Fibroblast of the aortic adventitia (primary cell): ENCODE results near the gene MKNK2. TPM values are rescaled to one million over a fixed set of nuclear protein-coding genes. Genes with fewer than 3 reads are reported as not detected.

Experiments
- DNase-seq: peaks from one replicate; pipeline ENCODE4 v3.0.0-alpha.2; 2010; ENCODE audit warnings: low read depth
- H3K4me3 ChIP-seq: 2 replicates; pipeline ENCODE4 v1.5.1; 2011; ENCODE audit warnings: low read depth, mild to moderate bottlenecking, control low read depth, low read length, moderate library complexity
- total RNA-seq: library from RNA; depleted of rRNA; stranded (reverse); fragments of >200 nt; gene quantifications from 2 replicates; pipeline ENCODE4 v1.2.3, GENCODE V29; 2012; ENCODE audit warnings: low replicate concordance
- TF ChIP-seq, protein P1 (sequence below): IDR thresholded peaks from 2 replicates; pipeline ENCODE4 v1.5.1; 2011; ENCODE audit warnings: mild to moderate bottlenecking, low read length, control low read depth, inconsistent platforms; ENCODE audit not compliant: insufficient read depth

MKNK2 gene
- total RNA-seq, 1 donor = 84.3 TPM

DNA sequence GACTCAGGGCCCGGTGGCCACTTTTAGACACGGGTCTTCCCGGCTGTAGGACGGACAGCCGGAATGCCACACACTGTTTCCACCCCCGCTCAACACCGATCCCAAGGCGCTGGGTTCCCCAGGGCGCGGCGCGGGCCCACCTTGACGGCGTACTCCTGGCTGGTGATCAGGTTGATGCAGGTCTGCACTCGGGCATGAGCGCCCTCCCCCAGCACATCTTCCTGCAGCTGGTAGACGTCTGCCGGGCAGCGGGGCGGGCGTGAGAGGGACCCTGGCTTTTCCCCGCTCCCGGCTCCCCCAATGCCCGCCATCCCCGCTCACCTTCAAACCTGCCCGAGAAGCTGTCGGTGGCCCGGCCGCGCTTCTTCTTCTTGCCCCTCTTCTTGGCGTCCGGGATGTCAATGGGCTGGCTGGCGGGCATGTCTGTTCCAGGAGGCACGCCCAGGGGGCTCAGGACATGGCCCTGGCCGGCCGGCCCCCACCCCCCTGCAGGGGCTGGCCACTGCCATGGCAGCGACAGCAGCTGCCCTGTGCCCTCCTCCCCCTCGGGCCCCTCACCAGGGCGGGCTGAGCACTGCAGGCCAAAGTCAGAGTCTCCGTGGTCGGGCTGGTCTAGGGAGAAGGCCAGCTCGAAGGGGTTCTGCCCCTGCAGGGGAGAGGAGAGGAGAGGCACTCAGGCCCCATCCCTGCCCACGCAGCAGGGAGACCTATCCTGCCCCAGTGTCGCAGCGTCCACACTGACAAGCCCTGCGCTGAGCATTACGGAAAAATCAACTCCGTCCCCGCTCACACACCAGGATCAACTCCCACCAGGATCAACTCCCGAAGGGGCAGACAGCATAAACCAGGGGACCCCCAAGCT is 4.8 kb downstream of the MKNK2 start:
- TF ChIP-seq, protein P1, sequence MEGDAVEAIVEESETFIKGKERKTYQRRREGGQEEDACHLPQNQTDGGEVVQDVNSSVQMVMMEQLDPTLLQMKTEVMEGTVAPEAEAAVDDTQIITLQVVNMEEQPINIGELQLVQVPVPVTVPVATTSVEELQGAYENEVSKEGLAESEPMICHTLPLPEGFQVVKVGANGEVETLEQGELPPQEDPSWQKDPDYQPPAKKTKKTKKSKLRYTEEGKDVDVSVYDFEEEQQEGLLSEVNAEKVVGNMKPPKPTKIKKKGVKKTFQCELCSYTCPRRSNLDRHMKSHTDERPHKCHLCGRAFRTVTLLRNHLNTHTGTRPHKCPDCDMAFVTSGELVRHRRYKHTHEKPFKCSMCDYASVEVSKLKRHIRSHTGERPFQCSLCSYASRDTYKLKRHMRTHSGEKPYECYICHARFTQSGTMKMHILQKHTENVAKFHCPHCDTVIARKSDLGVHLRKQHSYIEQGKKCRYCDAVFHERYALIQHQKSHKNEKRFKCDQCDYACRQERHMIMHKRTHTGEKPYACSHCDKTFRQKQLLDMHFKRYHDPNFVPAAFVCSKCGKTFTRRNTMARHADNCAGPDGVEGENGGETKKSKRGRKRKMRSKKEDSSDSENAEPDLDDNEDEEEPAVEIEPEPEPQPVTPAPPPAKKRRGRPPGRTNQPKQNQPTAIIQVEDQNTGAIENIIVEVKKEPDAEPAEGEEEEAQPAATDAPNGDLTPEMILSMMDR = no peak
- no peak for DNase-seq
- no peak overlapping the region for H3K4me3 ChIP-seq

DNA sequence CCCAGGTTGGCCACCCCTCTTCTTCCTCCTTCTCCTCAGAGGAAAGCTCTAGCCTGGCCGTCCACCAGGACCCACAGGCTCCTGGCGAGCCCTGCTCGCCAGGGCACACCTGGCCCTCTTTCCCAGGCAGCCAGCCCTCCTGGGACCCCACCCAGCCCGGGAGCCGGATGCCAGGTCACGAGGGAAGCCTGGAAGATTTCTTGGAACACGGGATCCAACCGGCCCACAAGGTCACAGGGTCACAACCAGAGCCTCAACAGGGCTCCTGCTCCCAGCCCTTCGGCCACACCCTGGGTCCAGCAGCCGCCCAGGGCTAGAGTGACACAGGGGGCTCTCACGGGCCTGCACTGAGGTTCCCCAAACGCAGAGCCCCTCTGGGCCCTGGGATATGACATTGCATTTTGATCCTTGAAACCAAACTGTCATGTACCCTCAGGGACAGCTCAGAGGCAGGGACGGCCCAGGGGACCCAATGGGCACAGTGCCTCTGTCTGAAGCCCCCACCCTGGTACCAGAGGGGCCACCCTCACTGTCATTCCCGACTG is 5.5 kb downstream of the MKNK2 start:
- TF ChIP-seq, protein P1 = no peak
- no peak for DNase-seq
- no peak overlapping the region for H3K4me3 ChIP-seq

DNA sequence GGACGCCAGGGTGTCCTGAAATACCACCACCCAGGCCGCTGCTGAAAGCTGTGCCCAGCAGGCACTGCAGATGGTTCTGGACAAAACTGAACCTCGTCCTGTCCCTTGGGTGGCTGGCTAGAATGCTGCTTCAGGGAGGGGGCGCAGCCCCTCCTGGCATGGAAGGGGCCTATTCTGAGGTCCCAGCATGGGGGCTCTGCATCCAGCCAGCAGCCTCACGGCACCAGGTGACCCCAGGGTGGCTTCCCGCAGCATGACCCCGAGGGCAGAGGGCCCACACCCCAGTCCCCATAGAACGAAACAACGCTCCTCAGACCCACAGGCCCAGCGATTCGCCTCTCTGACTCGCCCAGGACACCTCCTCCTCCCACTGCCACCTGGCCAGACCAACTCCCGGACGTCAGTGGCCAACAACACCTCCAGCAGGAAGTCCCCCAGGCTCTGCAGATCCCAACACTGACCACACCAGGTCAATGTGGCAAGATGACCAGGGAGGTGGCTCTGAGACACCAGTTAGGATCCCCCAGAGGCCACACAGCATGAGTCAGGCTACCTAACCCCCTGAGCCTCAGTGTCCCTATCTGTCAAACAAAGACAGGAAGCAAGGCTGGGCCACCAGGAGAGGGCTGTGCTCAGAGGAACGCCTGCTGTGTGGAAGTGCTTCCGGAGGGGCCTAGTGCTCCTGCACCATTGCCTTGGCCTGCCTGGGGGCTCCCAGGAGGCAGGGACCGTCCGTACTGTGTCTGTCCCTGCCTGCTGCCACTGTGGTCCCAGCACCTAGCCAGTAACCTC is 6.1 kb downstream of the MKNK2 start:
- TF ChIP-seq, protein P1 = no peak
- DNase-seq = no peak
- H3K4me3 ChIP-seq = no peak overlapping the region

DNA sequence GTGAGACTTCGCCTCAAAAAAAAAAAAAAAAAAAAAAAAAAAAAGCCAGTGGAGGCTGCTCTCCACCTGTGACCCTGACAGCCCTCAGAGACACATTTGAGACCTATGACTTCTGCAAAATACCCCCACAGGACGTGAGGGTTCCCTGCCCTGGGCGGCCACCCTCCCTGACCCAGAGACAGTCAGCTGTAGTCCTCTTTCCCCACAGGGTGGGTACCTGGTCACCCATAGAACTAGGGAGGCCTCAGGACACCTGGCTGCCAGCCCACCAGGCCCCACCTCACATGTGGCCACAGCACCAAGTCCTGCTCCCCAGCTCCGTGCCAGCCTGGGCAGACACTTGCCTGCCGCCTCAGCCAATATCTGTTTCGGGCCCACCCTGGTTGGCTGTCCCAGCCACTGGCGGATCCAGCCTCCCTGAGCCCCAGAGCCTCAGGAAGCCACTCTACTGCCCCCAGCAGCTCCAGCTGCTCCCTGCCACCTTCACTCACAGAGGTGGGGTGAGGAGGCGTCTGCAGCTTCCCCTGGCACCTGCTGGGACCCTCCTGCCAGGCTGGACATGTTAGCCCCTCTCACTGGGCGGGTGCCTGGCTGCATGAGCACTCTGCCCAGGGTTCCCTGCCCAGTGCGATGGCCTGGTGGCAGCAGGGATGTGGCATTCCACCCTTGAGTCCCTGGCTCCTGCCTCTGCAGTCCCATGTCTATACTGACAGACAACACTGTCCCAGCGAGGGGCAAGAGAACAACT is 6.9 kb downstream of the MKNK2 start:
- no peak overlapping the region for H3K4me3 ChIP-seq
- TF ChIP-seq, protein P1 = no peak
- DNase-seq = no peak

DNA sequence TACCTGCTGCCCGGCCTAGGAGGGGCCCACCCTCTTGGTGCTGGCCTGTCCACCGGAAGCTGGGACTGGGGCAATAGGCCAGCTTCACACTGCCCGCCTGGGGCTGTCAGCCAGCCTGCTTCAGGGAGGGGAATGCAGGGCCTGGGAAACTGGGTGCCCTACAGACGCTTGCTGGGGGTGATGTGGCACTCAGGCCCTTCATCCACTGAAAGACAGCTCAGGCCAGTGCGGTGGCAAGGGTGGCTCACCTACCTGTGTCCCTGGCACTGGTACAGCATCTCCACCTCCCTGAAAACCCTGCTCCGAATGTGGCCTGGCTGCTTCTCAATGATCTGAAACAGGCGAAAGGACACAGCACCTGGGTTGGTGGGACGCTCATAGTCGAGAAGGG is 7.8 kb downstream of the MKNK2 start:
- H3K4me3 ChIP-seq = no peak overlapping the region
- TF ChIP-seq, protein P1 = no peak
- no peak for DNase-seq

DNA sequence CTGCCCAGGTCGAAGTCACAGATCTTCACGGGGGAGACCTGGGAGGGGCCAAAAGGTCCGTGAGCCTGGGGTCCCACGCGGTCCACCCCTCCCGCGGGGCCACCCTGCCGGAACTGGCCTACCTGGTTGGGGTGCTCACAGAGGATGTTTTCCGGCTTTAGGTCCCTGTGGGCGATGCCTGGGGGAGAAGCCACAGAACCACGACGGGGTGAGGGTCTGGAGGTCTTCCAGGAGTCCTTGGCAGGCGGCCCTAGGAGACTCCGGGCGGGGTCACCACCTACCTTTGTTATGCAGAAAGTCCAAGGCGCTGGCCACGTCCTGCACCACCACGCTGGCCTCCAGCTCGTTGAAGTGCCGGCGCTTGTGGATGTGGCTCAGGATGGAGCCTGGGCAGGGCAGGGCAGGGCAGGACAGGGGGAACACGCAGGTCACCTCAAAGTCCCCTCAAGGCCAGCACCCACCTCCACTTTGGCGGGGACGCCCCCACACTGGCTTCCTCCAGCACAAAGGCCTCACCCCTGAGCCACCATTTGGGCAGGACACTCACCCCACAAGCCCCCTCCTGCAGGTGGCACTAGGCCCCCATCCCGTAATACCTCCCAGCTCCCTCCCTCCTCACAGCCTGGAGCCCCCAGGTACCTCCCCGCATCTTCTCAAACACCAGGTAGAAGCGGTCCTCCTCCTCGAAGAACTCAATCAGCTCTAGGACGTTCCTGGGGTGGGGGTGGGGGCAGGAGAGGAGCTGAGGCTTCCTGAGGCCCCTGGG is 8.4 kb downstream of the MKNK2 start:
- TF ChIP-seq, protein P1 = no peak
- no peak for DNase-seq
- H3K4me3 ChIP-seq = peak overlapping the region; percentile 37
